Measurements from ENCODE around the gene CNTNAP2. TPM values are rescaled to one million over a fixed set of nuclear protein-coding genes. Genes with fewer than 3 reads are reported as not detected.

CNTNAP2 gene
- total and polyA plus RNA-seq, 2 donors from 2014 or later: 0.06 to 0.13 TPM

- Histone ChIP-seq H3K4me3 (ENCODE audit: low read length in 3 of 3) (no peak overlapping the region), H3K9me3 (ENCODE audit: control insufficient read depth in 2 of 3, insufficient read depth in 1 of 3, low read length in 3 of 3) (no peaks in the 10 kb centered on the region), H3K27ac (ENCODE audit: low read depth in 2 of 2, low read length in 2 of 2) (no peak overlapping the region), H3K36me3 (ENCODE audit: control insufficient read depth in 2 of 3, insufficient read depth in 3 of 3, low read length in 3 of 3) (no peaks in the 10 kb centered on the region), H3K4me1 (ENCODE audit: control insufficient read depth in 2 of 3, insufficient read depth in 2 of 3, low read depth in 1 of 3, low read length in 3 of 3) (peaks cover 0 to 3% (median 0%) of the 10 kb centered on the region in 3 donors), H3K27me3 (ENCODE audit: control insufficient read depth, insufficient read depth, low read length) (no peaks in the 10 kb centered on the region), H3K9ac (ENCODE audit: low read length in 3 of 3) (no peak overlapping the region)
- intact Hi-C loops (cut with DNase I): no loop called here
- TF ChIP-seq CTCF (IDR thresholded peaks at IDR 0.05; ENCODE audit: borderline replicate concordance, extremely low read depth, insufficient read depth): no peak
- FAIRE-seq (no peak), DNase-seq (no peak)
Measured at GRCh38 chr7:148274118-148274517, 2157.5 kb downstream of the CNTNAP2 start.

- Histone ChIP-seq H3K4me1 (ENCODE audit: control insufficient read depth in 2 of 3, insufficient read depth in 2 of 3, low read depth in 1 of 3, low read length in 3 of 3) (peaks cover 0 to 3% (median 0%) of the 10 kb centered on the region in 3 donors), H3K27me3 (ENCODE audit: control insufficient read depth, insufficient read depth, low read length) (no peaks in the 10 kb centered on the region), H3K9ac (ENCODE audit: low read length in 3 of 3) (no peak overlapping the region), H3K4me3 (ENCODE audit: low read length in 3 of 3) (no peak overlapping the region), H3K9me3 (ENCODE audit: control insufficient read depth in 2 of 3, insufficient read depth in 1 of 3, low read length in 3 of 3) (no peaks in the 10 kb centered on the region), H3K27ac (ENCODE audit: low read depth in 2 of 2, low read length in 2 of 2) (no peak overlapping the region), H3K36me3 (ENCODE audit: control insufficient read depth in 2 of 3, insufficient read depth in 3 of 3, low read length in 3 of 3) (no peaks in the 10 kb centered on the region)
- DNase-seq: no peak
- intact Hi-C loops (cut with DNase I): no loop called here
- TF ChIP-seq CTCF (IDR thresholded peaks at IDR 0.05; ENCODE audit: borderline replicate concordance, extremely low read depth, insufficient read depth): no peak
- FAIRE-seq: no peak
Measured at GRCh38 chr7:148275359-148275890, 2158.8 kb downstream of the CNTNAP2 start.

DNA sequence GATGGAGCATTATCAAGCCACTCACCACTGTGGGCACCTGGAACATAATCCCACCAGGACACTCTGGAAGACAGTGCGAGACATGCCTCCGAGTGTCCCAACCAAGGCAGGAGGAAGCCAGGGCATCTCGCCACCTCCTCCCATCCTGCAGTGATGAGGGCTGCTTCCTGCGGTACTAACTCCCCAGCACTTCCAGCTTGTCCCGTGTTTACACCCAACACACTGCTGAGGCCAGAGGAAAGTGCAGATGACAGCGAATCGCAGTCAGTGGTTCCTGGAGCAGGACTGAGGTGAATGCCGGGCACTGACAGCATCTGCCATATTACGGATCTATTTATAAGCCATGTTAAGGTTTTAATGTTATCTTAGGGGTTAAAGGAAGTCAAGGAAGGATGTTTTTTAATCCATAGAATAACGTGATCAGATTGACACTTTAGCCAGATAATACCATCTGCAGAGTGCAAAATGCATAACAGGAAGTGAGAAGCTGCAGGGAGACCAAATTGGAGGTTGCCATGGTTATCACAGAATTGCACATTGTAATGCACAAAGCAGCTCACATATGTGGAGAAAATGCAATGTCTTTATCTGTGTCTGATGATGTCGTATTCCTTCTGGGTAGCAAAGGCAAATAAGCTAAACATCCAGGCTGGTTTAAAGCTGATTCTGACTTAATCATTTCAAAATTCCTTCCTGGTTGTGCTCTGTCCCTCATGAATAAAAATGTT lies 2159.9 kb downstream of the CNTNAP2 start:
- peaks cover 0 to 3% (median 0%) of the 10 kb centered on the region in 3 donors for H3K4me1 ChIP-seq (ENCODE audit: control insufficient read depth in 2 of 3, insufficient read depth in 2 of 3, low read depth in 1 of 3, low read length in 3 of 3)
- DNase-seq (no peak), FAIRE-seq (no peak)
- no peaks in the 10 kb centered on the region for H3K36me3 ChIP-seq (ENCODE audit: control insufficient read depth in 2 of 3, insufficient read depth in 3 of 3, low read length in 3 of 3)
- H3K27me3 ChIP-seq (ENCODE audit: control insufficient read depth, insufficient read depth, low read length): no peaks in the 10 kb centered on the region
- no peak overlapping the region for H3K27ac ChIP-seq (ENCODE audit: low read depth in 2 of 2, low read length in 2 of 2)
- H3K4me3 ChIP-seq (ENCODE audit: low read length in 3 of 3): no peak overlapping the region
- intact Hi-C loops (cut with DNase I): no loop called here
- no peaks in the 10 kb centered on the region for H3K9me3 ChIP-seq (ENCODE audit: control insufficient read depth in 2 of 3, insufficient read depth in 1 of 3, low read length in 3 of 3)
- TF ChIP-seq CTCF (IDR thresholded peaks at IDR 0.05; ENCODE audit: borderline replicate concordance, extremely low read depth, insufficient read depth): no peak
- no peak overlapping the region for H3K9ac ChIP-seq (ENCODE audit: low read length in 3 of 3)
